Activated T-helper 1 cell treated with anti-CD3 and anti-CD28 coated beads, Interleukin-12 subunit alpha, Interleukin-12 subunit beta, Interleukin-2, Interleukin-4 antibody, amounts not matched to agents 30 ng/mL and 10 ng/mL and 1 ng/mL, durations not matched to agents 14 hours and 24 hours and 36 hours (primary cell): ENCODE measurements around the gene ZDHHC20. TPM values are rescaled to one million over a fixed set of nuclear protein-coding genes. Genes with fewer than 3 reads are reported as not detected.
A peak's percentile ranks its signal among the peaks of the same experiment; 100 is the strongest.

Experiments
- DNase-seq: peaks from one replicate; pipeline ENCODE4 v3.0.0; 2021; ENCODE audit warnings: low spot score
- H3K27ac Mint-ChIP-seq: one replicate; pipeline ENCODE4 v1.8.0; 2021; ENCODE audit warnings: mild to moderate bottlenecking, mixed read lengths
- H3K27me3 Mint-ChIP-seq: one replicate; pipeline ENCODE4 v1.8.0; 2022; ENCODE audit warnings: mild to moderate bottlenecking, moderate library complexity, mixed read lengths; ENCODE audit not compliant: insufficient read depth
- H3K36me3 Mint-ChIP-seq: one replicate; pipeline ENCODE4 v1.8.0; 2021; ENCODE audit warnings: low read depth, mixed read lengths
- H3K4me1 Mint-ChIP-seq: one replicate; pipeline ENCODE4 v1.8.0; 2021; ENCODE audit warnings: low read depth, mixed read lengths
- H3K4me3 Mint-ChIP-seq: one replicate; pipeline ENCODE4 v1.8.0; 2021; ENCODE audit warnings: mild to moderate bottlenecking, moderate library complexity, mixed read lengths
- H3K9me3 Mint-ChIP-seq: one replicate; pipeline ENCODE4 v1.8.0; 2021; ENCODE audit warnings: mixed read lengths
- intact Hi-C: fragments of 100-400 bp; cut with micrococcal nuclease; formaldehyde crosslinking; loops from one replicate; pipeline ENCODE4 v1.15.1; 2024
- total RNA-seq: library from RNA; stranded (reverse); gene quantifications from 2 replicates; pipeline ENCODE4 v1.2.3, GENCODE V29; 2022

The ZDHHC20 gene
- total RNA-seq, 1 donor from 2014 or later, result 61.2 TPM

- H3K9me3 Mint-ChIP-seq, result no peaks in the 10 kb centered on the region
- peaks cover 15% of the 10 kb centered on the region for H3K27me3 Mint-ChIP-seq
- H3K4me1 Mint-ChIP-seq, result peaks cover 5% of the 10 kb centered on the region
- no peak overlapping the region for H3K27ac Mint-ChIP-seq
- intact Hi-C loops, result no loop called here
- H3K4me3 Mint-ChIP-seq, result no peak overlapping the region
- H3K36me3 Mint-ChIP-seq, result no peaks in the 10 kb centered on the region
- DNase-seq, result no peak
Measured at GRCh38 chr13:21463424-21463823, 4.3 kb upstream of the ZDHHC20 start.

GRCh38 chr13:21461131-21461530 lies 2.0 kb upstream of the ZDHHC20 start:
- peak overlapping the region; percentile 19 for H3K4me3 Mint-ChIP-seq
- intact Hi-C loops, result no loop called here
- H3K27ac Mint-ChIP-seq, result no peak overlapping the region
- H3K4me1 Mint-ChIP-seq, result peaks cover 26% of the 10 kb centered on the region
- no peaks in the 10 kb centered on the region for H3K9me3 Mint-ChIP-seq
- no peak for DNase-seq
- H3K36me3 Mint-ChIP-seq, result peaks cover 4% of the 10 kb centered on the region
- peaks cover 8% of the 10 kb centered on the region for H3K27me3 Mint-ChIP-seq

GRCh38 chr13:21458451-21458812 lies 671 bp downstream of the ZDHHC20 start:
- Mint-ChIP-seq H3K27ac (peak overlapping the region; percentile 75), H3K36me3 (peaks cover 9% of the 10 kb centered on the region), H3K4me1 (peaks cover 33% of the 10 kb centered on the region), H3K4me3 (peak overlapping the region; percentile 94), H3K9me3 (peaks cover 4% of the 10 kb centered on the region), H3K27me3 (no peaks in the 10 kb centered on the region)
- intact Hi-C loops, result loop anchor here (1.0 to 5.0 kb wide), 9 partner anchors 18 to 1036 kb away; partner anchors contain the start of genes MRPL57, SKA3 and XPO4
- peak; percentile 42 for DNase-seq

- Mint-ChIP-seq H3K27me3 (no peaks in the 10 kb centered on the region), H3K36me3 (peaks cover 22% of the 10 kb centered on the region), H3K4me3 (no peak overlapping the region), H3K4me1 (peaks cover 38% of the 10 kb centered on the region), H3K27ac (no peak overlapping the region), H3K9me3 (peaks cover 4% of the 10 kb centered on the region)
- intact Hi-C loops, result no loop called here
- DNase-seq, result no peak
Measured at GRCh38 chr13:21453387-21454081, 5.6 kb downstream of the ZDHHC20 start.

GRCh38 chr13:21450936-21451335 lies 8.2 kb downstream of the ZDHHC20 start:
- Mint-ChIP-seq H3K4me1 (peaks cover 16% of the 10 kb centered on the region), H3K27me3 (no peaks in the 10 kb centered on the region), H3K27ac (no peak overlapping the region), H3K9me3 (peaks cover 4% of the 10 kb centered on the region), H3K36me3 (peaks cover 25% of the 10 kb centered on the region), H3K4me3 (no peak overlapping the region)
- intact Hi-C loops, result no loop called here
- DNase-seq, result no peak

- no peak for DNase-seq
- H3K9me3 Mint-ChIP-seq, result peaks cover 7% of the 10 kb centered on the region
- H3K36me3 Mint-ChIP-seq, result peaks cover 21% of the 10 kb centered on the region
- intact Hi-C loops, result no loop called here
- no peaks in the 10 kb centered on the region for H3K27me3 Mint-ChIP-seq
- no peaks in the 10 kb centered on the region for H3K4me1 Mint-ChIP-seq
- H3K27ac Mint-ChIP-seq, result no peak overlapping the region
- no peak overlapping the region for H3K4me3 Mint-ChIP-seq
Measured at GRCh38 chr13:21446656-21447055, 12.4 kb downstream of the ZDHHC20 start.

GRCh38 chr13:21445759-21446158 lies 13.3 kb downstream of the ZDHHC20 start:
- Mint-ChIP-seq H3K27me3 (no peaks in the 10 kb centered on the region), H3K9me3 (peaks cover 8% of the 10 kb centered on the region), H3K4me1 (peaks cover 4% of the 10 kb centered on the region), H3K36me3 (peaks cover 22% of the 10 kb centered on the region), H3K4me3 (no peak overlapping the region), H3K27ac (no peak overlapping the region)
- intact Hi-C loops, result no loop called here
- DNase-seq, result no peak

GRCh38 chr13:21443171-21443570 lies 15.9 kb downstream of the ZDHHC20 start:
- intact Hi-C loops, result no loop called here

GRCh38 chr13:21436582-21436981 lies 22.5 kb downstream of the ZDHHC20 start:
- no peak for DNase-seq
- intact Hi-C loops, result loop anchor here (5.0 kb wide), 1 partner anchor 34 kb away; no protein-coding TSS in a partner anchor
- Mint-ChIP-seq H3K27ac (peak overlapping the region; percentile 75), H3K9me3 (peaks cover 22% of the 10 kb centered on the region), H3K4me1 (peaks cover 39% of the 10 kb centered on the region), H3K27me3 (no peaks in the 10 kb centered on the region), H3K4me3 (peak overlapping the region; percentile 65), H3K36me3 (peaks cover 25% of the 10 kb centered on the region)

More at GRCh38 chr13:21443171-21443570, 15.9 kb downstream of the ZDHHC20 start:
- DNase-seq, result no peak
- Mint-ChIP-seq H3K36me3 (peaks cover 23% of the 10 kb centered on the region), H3K4me3 (no peak overlapping the region), H3K27me3 (no peaks in the 10 kb centered on the region), H3K4me1 (peaks cover 5% of the 10 kb centered on the region), H3K27ac (no peak overlapping the region), H3K9me3 (peaks cover 12% of the 10 kb centered on the region)

GRCh38 chr13:21435687-21436151 lies 23.4 kb downstream of the ZDHHC20 start:
- H3K4me3 Mint-ChIP-seq, result peak overlapping the region; percentile 58
- peaks cover 26% of the 10 kb centered on the region for H3K9me3 Mint-ChIP-seq
- no peaks in the 10 kb centered on the region for H3K27me3 Mint-ChIP-seq
- H3K4me1 Mint-ChIP-seq, result peaks cover 43% of the 10 kb centered on the region
- peak overlapping the region; percentile 84 for H3K27ac Mint-ChIP-seq
- H3K36me3 Mint-ChIP-seq, result peaks cover 29% of the 10 kb centered on the region
- intact Hi-C loops, result loop anchor here (1.0 to 5.0 kb wide), 2 partner anchors 23 to 33 kb away; no protein-coding TSS in a partner anchor
- DNase-seq, result peak; percentile 48

- Mint-ChIP-seq H3K27me3 (no peaks in the 10 kb centered on the region), H3K27ac (peak overlapping the region; percentile 84), H3K4me3 (peak overlapping the region; percentile 58), H3K36me3 (peaks cover 32% of the 10 kb centered on the region), H3K4me1 (peaks cover 42% of the 10 kb centered on the region), H3K9me3 (peaks cover 31% of the 10 kb centered on the region)
- intact Hi-C loops, result loop anchor here (1.0 to 5.0 kb wide), 2 partner anchors 23 to 33 kb away; no protein-coding TSS in a partner anchor
- no peak for DNase-seq
Measured at GRCh38 chr13:21435231-21435630, 23.9 kb downstream of the ZDHHC20 start.

- intact Hi-C loops, result no loop called here
- Mint-ChIP-seq H3K9me3 (peaks cover 37% of the 10 kb centered on the region), H3K27ac (no peak overlapping the region), H3K4me1 (peaks cover 42% of the 10 kb centered on the region), H3K36me3 (peaks cover 39% of the 10 kb centered on the region), H3K4me3 (no peak overlapping the region), H3K27me3 (no peaks in the 10 kb centered on the region)
- no peak for DNase-seq
Measured at GRCh38 chr13:21434588-21434987, 24.5 kb downstream of the ZDHHC20 start.

GRCh38 chr13:21429211-21429610 lies 29.9 kb downstream of the ZDHHC20 start:
- H3K9me3 Mint-ChIP-seq, result peaks cover 24% of the 10 kb centered on the region
- H3K4me3 Mint-ChIP-seq, result no peak overlapping the region
- H3K36me3 Mint-ChIP-seq, result peaks cover 23% of the 10 kb centered on the region
- H3K4me1 Mint-ChIP-seq, result peaks cover 26% of the 10 kb centered on the region
- intact Hi-C loops, result no loop called here
- no peak overlapping the region for H3K27ac Mint-ChIP-seq
- DNase-seq, result no peak
- no peaks in the 10 kb centered on the region for H3K27me3 Mint-ChIP-seq
